GM12873 (cell line): ENCODE data around the gene TIGD1.

ENCODE experiments used
- TF ChIP-seq, protein P1 (sequence below): IDR thresholded peaks from 2 replicates; pipeline ENCODE4 v1.5.1; 2012; ENCODE audit warnings: low read depth, mild to moderate bottlenecking, moderate library complexity, low read length, control low read depth; ENCODE audit not compliant: insufficient read depth; ENCODE audit errors: missing control alignments

Gene TIGD1

DNA sequence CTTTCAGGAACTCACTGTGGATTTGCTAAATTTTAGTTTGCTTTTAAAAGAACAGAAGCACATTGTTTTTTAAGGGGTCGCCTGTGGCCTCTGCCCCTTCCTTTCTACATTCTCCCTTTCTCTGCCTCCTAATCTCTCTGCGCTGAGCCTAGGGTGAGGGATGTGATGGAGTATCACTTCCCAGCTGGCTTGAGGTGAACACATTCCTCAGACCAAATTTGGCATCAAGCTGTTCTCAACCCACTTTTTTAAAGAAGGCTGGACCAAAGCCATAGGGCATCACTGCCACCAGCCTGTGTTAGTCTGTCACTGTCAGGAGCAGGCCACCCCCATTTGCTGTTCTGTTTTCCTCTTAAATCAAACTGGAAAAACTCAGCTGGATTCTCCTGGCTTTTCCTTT is 27.5 kb upstream of the TIGD1 start:
- TF ChIP-seq, protein P1, sequence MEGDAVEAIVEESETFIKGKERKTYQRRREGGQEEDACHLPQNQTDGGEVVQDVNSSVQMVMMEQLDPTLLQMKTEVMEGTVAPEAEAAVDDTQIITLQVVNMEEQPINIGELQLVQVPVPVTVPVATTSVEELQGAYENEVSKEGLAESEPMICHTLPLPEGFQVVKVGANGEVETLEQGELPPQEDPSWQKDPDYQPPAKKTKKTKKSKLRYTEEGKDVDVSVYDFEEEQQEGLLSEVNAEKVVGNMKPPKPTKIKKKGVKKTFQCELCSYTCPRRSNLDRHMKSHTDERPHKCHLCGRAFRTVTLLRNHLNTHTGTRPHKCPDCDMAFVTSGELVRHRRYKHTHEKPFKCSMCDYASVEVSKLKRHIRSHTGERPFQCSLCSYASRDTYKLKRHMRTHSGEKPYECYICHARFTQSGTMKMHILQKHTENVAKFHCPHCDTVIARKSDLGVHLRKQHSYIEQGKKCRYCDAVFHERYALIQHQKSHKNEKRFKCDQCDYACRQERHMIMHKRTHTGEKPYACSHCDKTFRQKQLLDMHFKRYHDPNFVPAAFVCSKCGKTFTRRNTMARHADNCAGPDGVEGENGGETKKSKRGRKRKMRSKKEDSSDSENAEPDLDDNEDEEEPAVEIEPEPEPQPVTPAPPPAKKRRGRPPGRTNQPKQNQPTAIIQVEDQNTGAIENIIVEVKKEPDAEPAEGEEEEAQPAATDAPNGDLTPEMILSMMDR = no peak

DNA sequence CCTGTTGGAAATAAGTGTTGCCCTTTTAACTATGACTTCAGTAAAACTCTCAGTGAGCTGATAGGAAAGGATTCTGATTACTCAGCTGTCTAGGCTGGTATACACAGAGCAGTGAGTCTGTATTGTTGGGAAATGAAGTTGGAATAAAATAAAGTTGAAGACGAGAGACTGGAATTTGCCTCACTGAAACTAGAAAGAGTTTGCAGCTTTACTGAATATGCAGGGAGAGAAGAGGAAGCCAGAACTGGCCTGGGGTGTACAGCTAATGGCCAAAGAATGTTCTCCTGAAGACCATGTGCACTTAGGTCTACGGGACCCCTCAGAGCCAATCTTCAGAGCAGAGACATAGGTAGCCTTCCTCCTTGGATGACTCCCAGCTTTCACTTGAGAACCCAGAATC is 26.6 kb upstream of the TIGD1 start:
- TF ChIP-seq, protein P1 = no peak

DNA sequence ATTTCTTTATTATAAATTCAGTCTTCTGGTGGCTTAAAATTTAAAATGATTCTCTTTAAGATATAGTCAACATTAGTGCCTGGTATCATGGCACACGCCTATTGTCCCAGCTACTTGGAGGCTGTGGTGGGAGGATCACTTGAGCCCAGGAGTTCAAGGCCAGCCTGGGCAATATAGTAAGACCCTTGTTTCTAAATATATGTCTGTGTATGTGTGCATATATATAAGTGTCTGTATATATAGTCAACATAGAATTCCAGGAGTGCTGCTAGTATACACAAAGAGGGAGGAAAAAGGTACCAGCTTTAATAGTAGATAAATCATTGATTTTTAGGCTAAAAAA is 25.0 kb upstream of the TIGD1 start:
- TF ChIP-seq, protein P1 = no peak

DNA sequence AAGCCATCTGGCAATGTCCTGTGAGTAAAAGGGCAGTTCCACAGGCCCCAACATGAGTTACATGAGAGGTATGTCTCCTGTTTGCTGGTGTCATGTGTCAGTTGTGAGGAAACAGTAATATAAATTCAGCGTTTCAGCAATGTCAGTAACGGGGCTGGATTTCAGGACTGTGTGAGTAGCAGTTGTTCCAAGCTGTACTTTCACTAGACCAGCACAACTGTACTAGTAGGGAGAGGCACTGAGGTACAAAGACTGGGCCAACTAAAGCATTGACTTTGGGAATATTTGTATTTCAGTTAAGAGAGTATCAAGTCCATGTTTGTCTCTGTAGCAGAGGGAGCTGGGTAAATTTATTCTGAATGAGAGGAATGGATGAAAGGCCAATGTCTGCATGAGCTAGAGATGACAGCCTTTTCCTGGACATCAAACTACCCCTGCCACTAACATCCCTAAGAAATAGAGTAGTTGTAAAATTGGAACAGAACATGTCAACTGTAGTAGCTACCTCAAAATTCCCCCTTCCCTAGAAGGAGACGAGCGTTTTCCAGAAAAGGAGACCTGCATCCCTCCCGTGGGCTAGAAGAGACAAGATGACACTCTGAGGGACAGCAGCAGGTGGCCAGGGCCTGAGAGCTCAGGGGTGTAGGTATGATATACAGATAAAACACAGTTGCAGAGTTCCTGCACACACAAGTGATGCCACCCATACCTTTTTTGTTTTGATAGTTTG is 24.5 kb upstream of the TIGD1 start:
- TF ChIP-seq, protein P1 = no peak

DNA sequence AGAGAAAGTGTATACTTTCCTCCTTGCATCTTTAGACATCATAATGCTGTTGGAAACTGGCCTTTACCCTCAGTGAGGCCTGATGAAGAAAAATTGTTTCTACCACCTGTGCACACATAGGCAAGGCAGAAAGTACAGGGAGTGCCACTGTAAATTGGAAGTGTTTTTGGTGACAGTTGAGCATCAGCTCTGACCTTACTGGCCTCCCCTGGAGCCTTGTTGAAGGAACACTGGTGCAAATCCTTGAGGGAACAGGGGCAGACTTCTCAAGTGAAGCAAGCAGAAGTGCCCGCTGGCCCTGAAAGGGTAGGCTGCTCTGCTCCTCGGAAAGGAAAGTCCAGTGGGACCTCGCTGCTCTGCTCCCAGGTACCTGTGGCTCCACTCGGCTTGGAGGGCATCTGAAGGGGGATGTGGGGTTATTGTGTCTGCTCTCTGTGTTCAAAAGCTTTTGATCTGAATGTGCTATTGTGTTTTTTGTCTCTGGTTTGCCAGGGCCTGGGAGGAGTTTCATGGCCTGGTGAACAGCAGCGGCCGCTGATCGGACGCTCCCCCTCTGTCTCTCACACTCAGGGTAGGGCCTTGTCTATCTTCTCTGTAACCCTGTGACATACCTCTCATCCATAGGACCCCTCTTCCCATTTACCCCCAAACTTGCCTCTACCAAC is 23.5 kb upstream of the TIGD1 start:
- TF ChIP-seq, protein P1 = no peak

DNA sequence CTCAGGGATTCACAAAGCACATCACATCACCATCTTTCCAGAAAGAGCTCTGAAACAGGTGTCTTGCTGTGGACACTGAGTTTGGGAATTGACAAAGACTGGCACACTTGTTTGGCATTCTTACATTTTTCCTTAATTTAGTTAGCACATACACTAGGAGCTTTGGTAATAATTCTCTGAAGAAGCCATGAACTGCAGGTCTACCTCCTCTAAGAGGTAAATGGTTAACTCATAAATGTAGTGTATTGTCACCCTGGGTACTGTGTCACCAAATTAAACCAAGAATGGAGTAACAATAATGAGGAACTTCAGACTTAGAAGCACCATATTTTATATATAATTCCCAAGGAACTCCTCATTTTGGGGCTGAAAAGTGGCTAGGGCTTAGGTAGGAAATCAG is 22.7 kb upstream of the TIGD1 start:
- TF ChIP-seq, protein P1 = no peak

DNA sequence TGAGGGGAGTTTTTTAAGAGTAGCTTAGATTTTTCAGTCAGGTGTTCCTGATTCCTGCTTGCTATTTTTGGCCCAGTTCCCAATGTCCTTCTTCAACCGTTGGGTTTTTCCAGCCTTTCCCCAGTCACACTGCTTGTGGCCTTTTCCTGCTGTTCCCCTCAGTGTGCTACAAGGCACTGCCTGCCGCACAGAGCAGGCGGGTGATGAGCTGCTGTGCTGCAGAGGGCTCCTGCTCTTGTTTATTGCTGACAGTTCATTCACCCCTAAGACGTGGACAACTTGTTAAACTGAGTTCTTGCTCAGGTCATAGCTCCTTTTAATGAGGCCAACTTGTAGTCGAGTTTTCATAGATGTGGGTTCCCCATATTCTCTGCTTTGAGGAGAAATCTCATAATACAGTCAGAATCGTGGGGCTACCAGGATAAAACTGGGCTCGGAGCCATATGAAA is 20.7 kb upstream of the TIGD1 start:
- TF ChIP-seq, protein P1 = no peak
